Ovary (tissue), 9 donors: ENCODE results near the gene GPR162. TPM values are rescaled to one million over a fixed set of nuclear protein-coding genes. Genes with fewer than 3 reads are reported as not detected.

Source experiments
- DNase-seq, 5 donors: peaks; one replicate each; pipeline ENCODE4 v3.0.0-alpha.2; 2019 to 2020
- H3K27ac ChIP-seq, 2 donors: fragments of 200-600 bp; one replicate each; pipeline versions ENCODE4 v1.5.1 to v1.8.0; 2019 to 2022
- H3K27me3 ChIP-seq: fragments of 200-600 bp; one replicate; pipeline ENCODE4 v1.8.0; 2022
- H3K36me3 ChIP-seq: fragments of 200-600 bp; sonication (generic); one replicate; pipeline ENCODE4 v1.5.1; 2019
- H3K4me1 ChIP-seq: one replicate; pipeline ENCODE4 v1.8.1; 2013; ENCODE audit warnings: mild to moderate bottlenecking, moderate library complexity; ENCODE audit not compliant: insufficient read depth
- H3K4me3 ChIP-seq: fragments of 200-600 bp; sonication (generic); one replicate; pipeline ENCODE4 v1.5.1; 2017
- H3K9me3 ChIP-seq, 2 donors: fragments of 200-600 bp in 1 of 2; sonication (generic) in 1 of 2; one replicate each; pipeline versions ENCODE4 v1.5.1 to v1.8.1; 2013 to 2019; ENCODE audit warnings: mild to moderate bottlenecking in 1 of 2, moderate library complexity in 1 of 2
- EP300 ChIP-seq: sonication (generic); formaldehyde crosslinking; IDR thresholded peaks from one replicate; pipeline ENCODE4 v1.6.1; 2017; ENCODE audit warnings: antibody characterized with exemption
- POLR2A ChIP-seq: fragments of 450-650 bp; IDR thresholded peaks from one replicate; pipeline ENCODE4 v1.6.1; 2017; ENCODE audit warnings: antibody characterized with exemption, mild to moderate bottlenecking, moderate library complexity
- WGBS, 3 donors: extraction: QIAGEN DNeasy Blood & Tissue Kit in 1 of 3; methylation state at CpG; one replicate each; pipeline versions ENCODE4 v1.1.5 to v1.1.7; 2013 to 2017; 5-methylcytosine and 5-hydroxymethylcytosine counted together
- intact Hi-C, 4 donors: fragments of 100-400 bp; cut with DNase I; formaldehyde crosslinking; loops; one replicate each; pipeline versions ENCODE4 v1.11.0 to v1.15.1; 2022 to 2023
- polyA plus RNA-seq, 2 donors: library from polyadenylated mRNA; stranded (reverse); fragments of 200-250 nt in 1 of 2; fragments of 350-450 nt in 1 of 2; fragmentation: Illumina TruSeq in 1 of 2; extraction: RNeasy Lipid Tissue Mini Kit (QIAGEN cat#74804) in 1 of 2; gene quantifications; one replicate each; pipeline ENCODE4 v1.2.3, GENCODE V29; 2013 to 2014
- total RNA-seq, 7 donors: library from RNA; depleted of rRNA in 2 of 7; stranded (reverse); fragments of >200 nt in 2 of 7; fragmentation: NEBNext Ultra II Directional in 3 of 7; extraction: Animal tissue kit (Norgen Biotek cat#: 25700) in 3 of 7; gene quantifications; one replicate each; pipeline versions ENCODE4 v1.1.0 to v1.2.4, GENCODE V29; 2016 to 2023
- TF ChIP-seq, protein P1 (sequence below), 3 donors: fragments of 450-650 bp in 2 of 3; fragments of 200-600 bp in 1 of 3; IDR thresholded peaks; one replicate each; pipeline versions ENCODE4 v1.5.1 to v1.8.0; 2016 to 2022; ENCODE audit warnings: antibody characterized with exemption in 3 of 3, mild to moderate bottlenecking in 1 of 3
- donor health status: DM: no; HTN: no; CAD: no; lungs with moderate emphysema.
- donor health status: DM: no; HTN: no; CAD: no.
- donor health status: Bipolar disorder and iron deficiency.
- donor health status: DM: yes; HTN: yes; CAD: no.
- donor health status: DM: no; HTN: no; CAD: no.
- donor health status: DM: yes; HTN: yes; CAD: no.

Gene GPR162
- total and polyA plus RNA-seq, 9 donors = 0.60 to 12.0 (median 7.6) TPM

- intact Hi-C loops = loop anchor here in 3 of 4 donors (1.0 to 10.0 kb wide), 4 partner anchors 26 to 224 kb away; partner anchors contain the start of genes IFFO1 (in 1 of the 3) and MLF2 (in 1 of the 3)
These were observed 42.8 kb upstream of the GPR162 start for GRCh38 chr12:6778574-6779550.

DNA sequence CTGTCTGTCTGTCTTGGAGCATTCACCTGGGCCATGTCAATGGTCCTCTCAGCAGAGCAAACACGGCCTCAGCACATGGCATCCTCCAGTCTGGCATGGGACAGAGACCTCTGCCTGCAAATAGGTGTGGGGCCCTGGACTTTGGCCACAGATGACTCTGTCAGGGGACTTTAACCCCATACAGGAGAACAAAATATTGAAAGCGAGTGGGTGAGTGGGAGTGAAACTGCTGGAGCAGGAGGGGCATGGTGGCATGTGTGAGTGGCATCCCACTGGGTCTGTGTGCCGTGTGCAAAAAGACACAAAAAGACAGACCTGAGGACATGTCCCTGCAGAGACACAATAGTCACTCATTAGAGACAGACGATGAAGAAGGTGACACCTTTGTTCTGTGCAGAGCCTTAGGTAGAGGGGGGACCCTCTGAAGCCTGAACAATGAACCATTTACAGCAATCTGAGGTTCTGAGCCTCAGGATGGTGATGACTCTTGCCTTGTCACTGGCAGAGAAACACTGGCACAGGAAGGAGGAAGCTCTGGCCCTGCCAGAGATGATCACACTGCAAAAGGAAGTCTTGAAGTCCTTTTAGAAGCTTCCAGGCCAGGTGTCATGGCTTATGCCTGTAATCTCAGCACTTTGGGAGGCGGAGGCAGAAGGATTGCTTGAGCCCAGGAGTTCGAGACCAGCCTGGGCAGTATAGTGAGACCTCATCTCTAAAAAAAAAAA lies 41.8 kb upstream of the GPR162 start:
- H3K27me3 ChIP-seq = no peaks in the 10 kb centered on the region
- no peaks in the 10 kb centered on the region for H3K36me3 ChIP-seq
- 84 to 89% (median 86%) methylated on average over 6 of the region's 6 CpGs for WGBS, 3 donors
- no peaks in the 10 kb centered on the region for H3K9me3 ChIP-seq
- peaks cover 2% of the 10 kb centered on the region for H3K4me1 ChIP-seq
- intact Hi-C loops = loop anchor here (5.0 to 10.0 kb wide), 7 partner anchors 33 to 225 kb away; partner anchors contain the start of genes GPR162 (in 1 of the 4) and IFFO1 (in 1 of the 4)
- H3K4me3 ChIP-seq = no peak overlapping the region
- DNase-seq = no peak
- TF ChIP-seq EP300 (no peak), POLR2A (no peak)
- TF ChIP-seq, protein P1, sequence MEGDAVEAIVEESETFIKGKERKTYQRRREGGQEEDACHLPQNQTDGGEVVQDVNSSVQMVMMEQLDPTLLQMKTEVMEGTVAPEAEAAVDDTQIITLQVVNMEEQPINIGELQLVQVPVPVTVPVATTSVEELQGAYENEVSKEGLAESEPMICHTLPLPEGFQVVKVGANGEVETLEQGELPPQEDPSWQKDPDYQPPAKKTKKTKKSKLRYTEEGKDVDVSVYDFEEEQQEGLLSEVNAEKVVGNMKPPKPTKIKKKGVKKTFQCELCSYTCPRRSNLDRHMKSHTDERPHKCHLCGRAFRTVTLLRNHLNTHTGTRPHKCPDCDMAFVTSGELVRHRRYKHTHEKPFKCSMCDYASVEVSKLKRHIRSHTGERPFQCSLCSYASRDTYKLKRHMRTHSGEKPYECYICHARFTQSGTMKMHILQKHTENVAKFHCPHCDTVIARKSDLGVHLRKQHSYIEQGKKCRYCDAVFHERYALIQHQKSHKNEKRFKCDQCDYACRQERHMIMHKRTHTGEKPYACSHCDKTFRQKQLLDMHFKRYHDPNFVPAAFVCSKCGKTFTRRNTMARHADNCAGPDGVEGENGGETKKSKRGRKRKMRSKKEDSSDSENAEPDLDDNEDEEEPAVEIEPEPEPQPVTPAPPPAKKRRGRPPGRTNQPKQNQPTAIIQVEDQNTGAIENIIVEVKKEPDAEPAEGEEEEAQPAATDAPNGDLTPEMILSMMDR (IDR thresholded peaks at IDR 0.05) = no peak
- H3K27ac ChIP-seq = peak overlapping the region in 1 of 2 donors; percentile 87

More at GRCh38 chr12:6778574-6779550, 42.8 kb upstream of the GPR162 start:
- H3K27ac ChIP-seq = peak overlapping the region; percentile 61 to 87
- peak; percentile 96 to 97 (median 97) for DNase-seq
- no peaks in the 10 kb centered on the region for H3K36me3 ChIP-seq
- H3K9me3 ChIP-seq = no peaks in the 10 kb centered on the region
- 2% methylated on average over 35 of the region's 35 CpGs for WGBS, 3 donors
- H3K4me1 ChIP-seq = peaks cover 2% of the 10 kb centered on the region
- peak overlapping the region; percentile 37 for H3K4me3 ChIP-seq
- no peaks in the 10 kb centered on the region for H3K27me3 ChIP-seq
- no peak for TF ChIP-seq EP300
- TF ChIP-seq POLR2A = peak; percentile 43
- TF ChIP-seq, protein P1 (IDR thresholded peaks at IDR 0.05) = peak; percentile 98

- WGBS, 3 donors = 86 to 91% (median 90%) methylated on average over 6 of the region's 6 CpGs
- Histone ChIP-seq H3K9me3 (no peaks in the 10 kb centered on the region), H3K27me3 (no peaks in the 10 kb centered on the region), H3K4me3 (no peak overlapping the region), H3K36me3 (no peaks in the 10 kb centered on the region), H3K27ac (peak overlapping the region in 1 of 2 donors; percentile 87), H3K4me1 (peaks cover 2% of the 10 kb centered on the region)
- intact Hi-C loops = loop anchor here in 2 of 4 donors (5.0 to 10.0 kb wide), 4 partner anchors 33 to 156 kb away; partner anchors contain the start of gene GPR162 (in 1 of the 2)
- DNase-seq = no peak
- TF ChIP-seq, protein P1 (IDR thresholded peaks at IDR 0.05) = no peak
- TF ChIP-seq EP300 (no peak), POLR2A (no peak)
These were observed 41.0 kb upstream of the GPR162 start for GRCh38 chr12:6780573-6780972.

GRCh38 chr12:6782119-6782518 lies 39.5 kb upstream of the GPR162 start:
- Histone ChIP-seq H3K36me3 (no peaks in the 10 kb centered on the region), H3K27me3 (no peaks in the 10 kb centered on the region), H3K27ac (no peak overlapping the region), H3K4me3 (no peak overlapping the region), H3K9me3 (no peaks in the 10 kb centered on the region), H3K4me1 (peaks cover 2% of the 10 kb centered on the region)
- no peak for TF ChIP-seq EP300
- no peak for TF ChIP-seq POLR2A
- TF ChIP-seq, protein P1 (IDR thresholded peaks at IDR 0.05) = no peak
- WGBS, 3 donors = 43 to 52% (median 44%) methylated on average over 6 of the region's 6 CpGs
- intact Hi-C loops = loop anchor here in 2 of 4 donors (5.0 to 10.0 kb wide), 4 partner anchors 35 to 157 kb away; partner anchors contain the start of gene GPR162 (in 1 of the 2)
- DNase-seq = no peak
